ENCODE measurements around the gene C17orf58.
"Not testable (repeated sequence)": the region's sequence is repeated elsewhere in the genome, so short reads cannot be mapped to it uniquely, and the experiment has no call there.

The C17orf58 gene

DNA sequence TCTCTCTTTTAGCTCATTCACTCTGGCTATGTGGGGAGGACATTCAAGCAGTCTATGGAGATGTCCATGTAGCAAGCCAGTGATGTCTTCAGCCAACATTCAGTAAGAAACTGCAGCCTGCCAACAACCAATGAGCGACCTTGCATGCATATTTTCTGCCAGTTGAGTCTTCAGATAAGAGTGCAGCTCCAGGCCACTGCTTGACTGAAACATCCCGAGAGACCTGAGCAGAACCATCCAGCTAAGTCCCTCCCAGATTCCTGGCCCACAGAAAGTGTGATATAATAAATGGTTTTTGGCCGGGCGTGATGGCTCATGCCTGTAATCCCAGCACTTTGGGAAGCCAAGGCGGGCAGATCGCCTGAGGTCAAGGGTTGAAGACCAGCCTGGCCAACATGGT lies 10.5 kb upstream of the C17orf58 start:
- in situ Hi-C loops (cut with HindIII; ENCODE audit: low sequenced_read_pairs): loop anchor here (10.0 kb wide), 1 partner anchor 52 kb away; no protein-coding TSS in a partner anchor

GRCh38 chr17:68004201-68004600 lies 7.9 kb upstream of the C17orf58 start:
- in situ Hi-C loops (cut with HindIII; ENCODE audit: low sequenced_read_pairs): loop anchor here (10.0 kb wide), 1 partner anchor 49 kb away; no protein-coding TSS in a partner anchor

DNA sequence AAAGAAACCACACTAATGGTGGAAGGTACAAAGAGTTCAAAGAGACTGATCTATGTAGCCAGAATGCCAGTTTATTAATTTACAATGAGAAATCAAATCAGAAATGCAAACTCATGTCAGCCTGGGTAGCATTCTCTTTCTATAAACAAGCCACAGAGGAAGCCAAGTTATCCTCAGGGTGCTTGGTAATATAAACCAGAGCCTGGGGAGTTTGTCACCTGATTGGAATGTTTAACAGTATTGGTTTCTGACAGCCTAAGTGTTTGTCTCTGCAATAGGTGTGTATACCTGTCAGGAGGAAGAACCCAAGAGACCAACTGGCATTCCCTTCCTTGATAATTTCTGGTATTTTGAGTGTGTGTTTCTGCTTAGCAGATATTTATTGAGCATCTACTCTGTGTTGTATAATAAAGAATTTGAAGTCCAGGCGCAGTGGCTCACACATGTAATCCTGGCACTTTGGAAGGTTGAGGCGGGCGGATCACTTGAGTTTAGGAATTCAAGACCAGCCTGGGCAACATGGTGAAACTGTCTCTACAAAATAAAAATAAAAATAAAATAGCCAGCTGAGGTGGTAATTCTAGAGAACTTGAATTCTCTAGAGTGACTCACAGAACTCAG lies 3.1 kb upstream of the C17orf58 start:
- in situ Hi-C loops (cut with HindIII; ENCODE audit: low sequenced_read_pairs): no loop called here

GRCh38 chr17:67998466-67998865 lies 2.2 kb upstream of the C17orf58 start:
- in situ Hi-C loops (cut with HindIII; ENCODE audit: low sequenced_read_pairs): no loop called here

GRCh38 chr17:67995570-67996263 lies 552 bp downstream of the C17orf58 start:
- in situ Hi-C loops (cut with HindIII; ENCODE audit: low sequenced_read_pairs): no loop called here

DNA sequence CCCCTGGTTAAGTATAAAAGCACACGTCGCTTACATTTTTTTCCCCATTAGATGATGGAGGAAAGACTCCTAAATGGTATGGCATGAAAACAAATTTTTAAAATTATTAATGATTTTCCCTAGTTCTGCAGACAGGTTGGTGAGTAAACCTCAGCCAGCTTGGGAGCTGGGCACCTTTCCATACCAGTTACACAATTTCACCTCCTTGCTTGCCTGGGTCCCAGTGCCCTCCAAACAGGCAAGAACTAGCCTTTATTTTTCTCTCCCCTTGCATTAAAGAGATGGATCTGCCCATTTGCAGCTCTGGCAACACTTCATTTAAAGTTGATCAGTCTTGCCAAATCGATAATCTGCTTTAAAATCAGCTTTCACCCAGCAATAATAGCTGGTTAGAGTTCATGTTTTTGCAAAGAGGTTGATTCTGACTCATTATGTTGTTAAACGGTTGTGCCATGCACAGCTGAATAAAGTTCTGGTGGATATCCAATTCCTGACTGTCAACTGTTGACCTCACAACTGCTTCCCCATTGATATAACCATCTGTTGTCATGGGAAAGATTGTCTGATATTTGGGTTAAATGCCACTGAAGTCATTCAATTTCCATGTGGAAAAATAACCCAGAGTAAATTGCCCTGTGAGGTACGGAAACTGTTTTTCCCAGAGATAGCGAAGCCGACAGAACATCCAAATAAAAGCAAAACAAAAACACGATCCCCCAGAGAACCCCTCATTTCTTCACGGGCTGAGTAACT lies 1.3 kb downstream of the C17orf58 start:
- in situ Hi-C loops (cut with HindIII; ENCODE audit: low sequenced_read_pairs): no loop called here

GRCh38 chr17:67993998-67994361 lies 2.3 kb downstream of the C17orf58 start:
- in situ Hi-C loops (cut with HindIII; ENCODE audit: low sequenced_read_pairs): no loop called here

GRCh38 chr17:67993153-67993997 lies 2.9 kb downstream of the C17orf58 start:
- in situ Hi-C loops (cut with HindIII; ENCODE audit: low sequenced_read_pairs): no loop called here

- in situ Hi-C loops (cut with HindIII; ENCODE audit: low sequenced_read_pairs): no loop called here
Measured at GRCh38 chr17:67992548-67993152, 3.6 kb downstream of the C17orf58 start.

DNA sequence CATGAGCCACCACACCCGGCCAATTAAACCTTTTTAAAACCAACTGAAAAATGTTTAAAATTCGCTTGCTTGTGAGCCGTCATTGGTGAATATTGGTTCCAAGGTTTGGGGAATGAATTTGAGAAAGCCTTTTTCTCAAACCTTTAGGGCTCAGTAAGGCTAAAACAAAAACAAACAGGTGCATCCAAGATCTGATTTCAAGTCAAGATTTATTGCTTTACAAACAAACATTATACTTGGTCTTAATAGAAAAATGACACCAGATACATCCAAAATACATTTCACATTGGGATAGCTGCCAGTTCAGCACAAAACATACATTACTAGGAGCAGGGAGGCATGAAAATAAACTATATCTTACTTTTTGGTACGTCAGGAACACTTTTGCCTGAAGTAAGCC lies 5.4 kb downstream of the C17orf58 start:
- in situ Hi-C loops (cut with HindIII; ENCODE audit: low sequenced_read_pairs): no loop called here

GRCh38 chr17:67983383-67983688 lies 12.9 kb downstream of the C17orf58 start:
- in situ Hi-C loops (cut with HindIII; ENCODE audit: low sequenced_read_pairs): no loop called here

DNA sequence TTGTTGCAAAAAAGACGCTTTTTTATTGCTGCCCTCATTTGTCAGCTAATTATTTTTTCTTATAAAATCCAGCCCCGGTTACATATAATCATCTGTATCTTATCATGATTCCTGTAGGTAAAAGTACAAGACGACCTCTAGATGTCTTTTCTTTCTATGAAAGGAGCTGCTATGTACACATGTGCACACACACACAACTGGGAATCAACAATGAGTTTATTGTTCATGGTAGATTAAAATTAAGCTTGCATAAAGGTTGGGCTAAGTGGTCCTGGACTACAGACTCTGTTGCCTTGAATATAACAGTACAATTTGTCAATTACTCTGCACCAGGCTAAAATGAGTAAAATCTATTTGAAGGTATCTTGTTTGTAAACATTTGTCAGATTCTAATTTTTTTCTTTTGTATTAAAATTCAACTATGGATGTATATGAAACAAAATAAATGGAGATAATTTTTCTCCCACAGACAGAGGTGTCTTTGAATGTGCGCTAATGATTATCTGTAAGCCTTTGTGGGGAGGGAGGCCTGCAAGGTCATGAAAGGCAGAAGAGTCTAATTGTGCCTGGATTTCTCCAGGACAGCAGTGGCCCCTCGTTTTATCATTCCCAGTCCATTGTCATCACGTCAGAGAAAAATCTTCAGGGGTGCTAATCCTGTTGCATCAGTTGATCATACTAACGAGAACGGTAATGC lies 13.4 kb downstream of the C17orf58 start:
- in situ Hi-C loops (cut with HindIII; ENCODE audit: low sequenced_read_pairs): no loop called here

DNA sequence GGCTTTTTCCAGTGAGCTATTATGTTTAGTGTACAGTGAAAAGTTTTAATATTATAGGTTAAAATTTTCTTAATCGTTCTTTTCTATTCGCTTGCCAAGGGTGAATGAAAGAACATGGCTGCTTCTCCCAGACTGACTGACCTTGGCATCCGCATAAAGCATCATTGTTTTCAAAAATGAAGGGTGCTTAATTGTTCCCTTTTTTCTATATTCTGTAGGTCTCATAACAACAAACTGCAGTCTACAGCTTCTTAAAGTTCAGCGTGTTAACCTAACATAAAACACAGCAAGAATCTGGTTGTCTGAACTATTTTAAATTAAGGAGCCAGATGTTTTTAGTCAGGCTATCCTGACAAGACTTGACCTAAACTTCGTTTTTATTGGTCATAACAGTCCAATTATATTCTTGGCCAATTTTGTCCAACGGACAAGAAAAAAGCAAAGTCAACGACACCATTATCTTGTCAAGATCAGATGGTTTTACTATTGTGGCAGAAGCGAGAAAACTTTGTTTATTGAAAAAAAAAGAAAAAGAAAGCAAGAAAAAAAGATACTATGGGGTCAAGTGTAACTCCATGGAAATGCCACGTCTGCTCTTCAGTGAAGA lies 14.1 kb downstream of the C17orf58 start:
- in situ Hi-C loops (cut with HindIII; ENCODE audit: low sequenced_read_pairs): no loop called here

DNA sequence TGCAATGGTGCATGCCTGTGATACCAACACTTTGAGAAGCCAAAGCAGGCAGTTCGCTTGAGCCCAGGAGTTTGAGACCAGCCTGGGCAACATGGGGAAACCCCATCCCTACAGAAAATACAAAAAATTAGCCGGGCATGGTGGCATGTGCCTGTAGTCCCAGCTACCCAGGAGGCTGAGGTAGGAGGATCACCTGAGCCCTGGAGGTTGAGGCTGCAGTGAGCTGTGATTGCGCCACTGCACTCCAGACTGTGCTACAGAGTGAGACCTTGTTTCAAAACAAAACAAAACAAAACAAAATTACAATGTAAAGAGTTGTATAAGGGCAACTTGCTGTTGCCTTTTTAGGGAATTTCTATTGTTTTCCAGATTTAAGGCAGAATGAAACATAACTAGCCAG lies 15.4 kb downstream of the C17orf58 start:
- in situ Hi-C loops (cut with HindIII; ENCODE audit: low sequenced_read_pairs): not testable (repeated sequence)

DNA sequence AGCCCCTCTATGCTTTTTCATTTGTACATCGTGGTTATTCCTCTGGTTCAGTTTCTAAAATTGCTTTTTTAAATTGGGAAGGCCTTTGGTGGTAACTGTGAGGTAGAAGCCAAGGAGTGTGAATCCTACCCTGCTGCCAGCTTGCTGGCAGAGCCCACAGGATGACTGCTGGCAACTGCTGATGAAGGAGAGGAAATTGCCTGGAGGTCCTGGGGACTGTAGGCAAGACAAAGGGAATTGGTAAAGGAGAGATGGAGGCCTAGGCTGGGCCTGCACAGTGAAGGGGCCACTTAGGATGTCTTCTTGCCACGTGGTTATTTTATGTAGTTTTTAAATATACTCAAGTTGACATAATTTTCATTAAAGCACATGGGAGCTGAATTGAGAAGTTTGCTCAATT lies 15.8 kb downstream of the C17orf58 start:
- in situ Hi-C loops (cut with HindIII; ENCODE audit: low sequenced_read_pairs): no loop called here

GRCh38 chr17:67976306-67976705 lies 20.0 kb downstream of the C17orf58 start:
- in situ Hi-C loops (cut with HindIII; ENCODE audit: low sequenced_read_pairs): not testable (repeated sequence)

DNA sequence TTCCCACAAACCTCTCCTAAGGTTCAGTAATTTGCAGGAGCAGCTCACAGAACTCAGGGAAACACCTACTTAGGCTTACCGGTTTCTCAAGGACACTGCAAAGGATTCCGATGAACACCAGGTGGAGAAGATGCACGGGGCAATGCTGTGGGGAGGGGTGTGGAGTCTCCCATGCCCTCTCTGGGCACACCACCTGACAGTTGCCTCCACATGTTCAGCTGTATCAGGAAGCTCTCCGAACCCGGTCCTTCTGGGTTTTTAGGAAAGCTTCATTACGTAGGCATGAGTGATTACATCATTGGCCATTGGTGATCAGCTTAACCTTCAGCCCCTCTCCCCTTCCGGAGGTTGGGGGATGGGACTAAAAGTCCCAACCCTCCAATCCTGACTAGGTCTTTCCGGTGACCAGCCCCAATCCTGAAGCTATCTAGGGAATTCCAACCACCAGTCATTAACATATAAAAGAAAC lies 21.6 kb downstream of the C17orf58 start:
- in situ Hi-C loops (cut with HindIII; ENCODE audit: low sequenced_read_pairs): no loop called here

DNA sequence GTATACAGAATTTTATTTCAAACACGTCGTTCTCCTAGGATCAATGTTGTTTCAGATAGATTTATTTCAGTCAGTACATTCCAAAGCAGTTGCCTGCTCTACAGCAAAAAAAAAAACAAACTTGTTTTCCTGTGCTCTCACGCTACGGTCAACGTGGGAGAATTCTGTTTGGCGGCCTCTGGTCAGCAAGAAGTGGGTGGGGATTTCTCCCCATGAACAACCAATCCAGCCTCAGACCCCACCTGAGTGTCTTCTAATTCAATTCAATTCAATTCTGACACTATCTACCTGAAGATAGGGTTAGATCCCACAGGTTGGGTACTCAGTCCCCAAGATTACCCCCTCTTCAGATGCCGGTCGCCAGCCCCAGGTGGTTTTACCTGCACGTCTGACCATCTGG lies 22.1 kb downstream of the C17orf58 start:
- in situ Hi-C loops (cut with HindIII; ENCODE audit: low sequenced_read_pairs): no loop called here

- in situ Hi-C loops (cut with HindIII; ENCODE audit: low sequenced_read_pairs): no loop called here
Measured at GRCh38 chr17:67970783-67971182, 25.5 kb downstream of the C17orf58 start.

DNA sequence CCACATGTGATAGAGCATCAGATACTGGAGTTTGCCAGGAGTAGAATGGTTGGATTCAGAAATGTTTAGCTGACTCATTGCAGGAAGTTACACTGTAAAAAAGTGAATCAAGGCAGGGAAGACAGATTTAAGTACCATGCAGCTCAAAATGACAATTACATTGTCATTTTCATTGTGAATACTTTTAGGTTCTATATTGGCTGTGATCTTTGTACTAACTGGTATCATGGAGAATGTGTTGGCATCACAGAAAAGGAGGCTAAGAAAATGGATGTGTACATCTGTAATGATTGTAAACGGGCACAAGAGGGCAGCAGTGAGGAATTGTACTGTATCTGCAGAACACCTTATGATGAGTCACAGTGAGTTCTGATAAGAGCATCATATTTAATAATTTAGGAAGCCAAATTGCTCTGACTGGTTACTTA lies 33.1 kb downstream of the C17orf58 start:
- in situ Hi-C loops (cut with HindIII; ENCODE audit: low sequenced_read_pairs): not testable (repeated sequence)

Measured in endothelial cell of hepatic sinusoid (primary cell).